Activated naive CD8-positive, alpha-beta T cell treated with anti-CD3 and anti-CD28 coated beads, Interleukin-2, amount 10 ng/mL, durations not matched to agents 7 days and 5 days (primary cell): ENCODE results near the gene GFAP. TPM values are rescaled to one million over a fixed set of nuclear protein-coding genes. Genes with fewer than 3 reads are reported as not detected.

Experiments
- ATAC-seq: fragments of 150-1000 bp; cut with Tn5 transposase; one replicate; pipeline ENCODE4 v1.10.0; 2021; ENCODE audit warnings: low read depth, moderate library complexity
- POLR2A ChIA-PET: fragments of 350-600 bp; sonication (Branson Sonifier 250); formaldehyde crosslinking; loops from one replicate; lab custom pipeline; 2021; ENCODE audit warnings: antibody characterized with exemption; lab: Charles Lee
- DNase-seq: peaks from one replicate; pipeline ENCODE4 v3.0.0; 2021
- H3K27ac Mint-ChIP-seq: one replicate; pipeline ENCODE4 v1.8.0; 2022; ENCODE audit warnings: mild to moderate bottlenecking, mixed read lengths
- H3K27me3 Mint-ChIP-seq: one replicate; pipeline ENCODE4 v1.8.0; 2022; ENCODE audit warnings: mild to moderate bottlenecking, moderate library complexity, mixed read lengths
- H3K36me3 Mint-ChIP-seq: one replicate; pipeline ENCODE4 v1.8.0; 2021; ENCODE audit warnings: mild to moderate bottlenecking, mixed read lengths
- H3K4me1 Mint-ChIP-seq: one replicate; pipeline ENCODE4 v1.8.0; 2021; ENCODE audit warnings: mixed read lengths
- H3K4me3 Mint-ChIP-seq: one replicate; pipeline ENCODE4 v1.8.0; 2022; ENCODE audit warnings: mild to moderate bottlenecking, moderate library complexity, mixed read lengths
- H3K9me3 Mint-ChIP-seq: one replicate; pipeline ENCODE4 v1.8.0; 2021; ENCODE audit warnings: mixed read lengths
- total RNA-seq, 2 experiments: library from RNA; stranded (reverse); gene quantifications; one replicate each; pipeline ENCODE4 v1.2.3, GENCODE V29; 2021

The GFAP gene
- total RNA-seq, 2 experiments from 2014 or later = not detected

- DNase-seq (no peak), ATAC-seq (no peak)
- H3K27ac Mint-ChIP-seq = no peak overlapping the region
- H3K4me3 Mint-ChIP-seq = no peak overlapping the region
- POLR2A ChIA-PET = no interaction called here
- peaks cover 30% of the 10 kb centered on the region for H3K36me3 Mint-ChIP-seq
- H3K27me3 Mint-ChIP-seq = no peaks in the 10 kb centered on the region
- peaks cover 2% of the 10 kb centered on the region for H3K4me1 Mint-ChIP-seq
- H3K9me3 Mint-ChIP-seq = no peaks in the 10 kb centered on the region
Observed at GRCh38 chr17:44927696-44928095, 12.4 kb upstream of the GFAP start.

GRCh38 chr17:44926821-44927525, 11.7 kb upstream of the GFAP start:
- Mint-ChIP-seq H3K4me1 (peaks cover 2% of the 10 kb centered on the region), H3K9me3 (no peaks in the 10 kb centered on the region), H3K27ac (no peak overlapping the region), H3K36me3 (peaks cover 30% of the 10 kb centered on the region), H3K27me3 (peaks cover 5% of the 10 kb centered on the region), H3K4me3 (no peak overlapping the region)
- DNase-seq = no peak
- POLR2A ChIA-PET = interaction anchor here (0.6 to 1.6 kb wide), 2 partner anchors 20 to 403 kb away, joined by 3 to 4 read pairs; partner anchors contain the start of gene KIF18B
- no peak for ATAC-seq

- peak overlapping the region; percentile 60 for H3K27ac Mint-ChIP-seq
- DNase-seq = no peak
- peaks cover 15% of the 10 kb centered on the region for H3K27me3 Mint-ChIP-seq
- H3K36me3 Mint-ChIP-seq = peaks cover 22% of the 10 kb centered on the region
- peaks cover 2% of the 10 kb centered on the region for H3K4me1 Mint-ChIP-seq
- H3K9me3 Mint-ChIP-seq = no peaks in the 10 kb centered on the region
- no peak overlapping the region for H3K4me3 Mint-ChIP-seq
- no peak for ATAC-seq
- POLR2A ChIA-PET = interaction anchor here (0.6 to 1.6 kb wide), 2 partner anchors 18 to 21 kb away, joined by 3 to 4 read pairs; partner anchors contain the start of gene KIF18B
Observed at GRCh38 chr17:44925731-44926697, 10.7 kb upstream of the GFAP start.

GRCh38 chr17:44924107-44924544, 8.8 kb upstream of the GFAP start:
- POLR2A ChIA-PET = no interaction called here
- peaks cover 13% of the 10 kb centered on the region for H3K36me3 Mint-ChIP-seq
- no peaks in the 10 kb centered on the region for H3K9me3 Mint-ChIP-seq
- peak; percentile 13 for DNase-seq
- peaks cover 28% of the 10 kb centered on the region for H3K27me3 Mint-ChIP-seq
- no peak overlapping the region for H3K27ac Mint-ChIP-seq
- H3K4me3 Mint-ChIP-seq = no peak overlapping the region
- peaks cover 8% of the 10 kb centered on the region for H3K4me1 Mint-ChIP-seq
- ATAC-seq = no peak

- no peak overlapping the region for H3K4me3 Mint-ChIP-seq
- peaks cover 8% of the 10 kb centered on the region for H3K4me1 Mint-ChIP-seq
- no peak for ATAC-seq
- H3K27ac Mint-ChIP-seq = no peak overlapping the region
- no peaks in the 10 kb centered on the region for H3K9me3 Mint-ChIP-seq
- POLR2A ChIA-PET = interaction anchor here (1.3 kb wide), 1 partner anchor 8 kb away, joined by 3 read pairs; no protein-coding TSS in a partner anchor
- H3K36me3 Mint-ChIP-seq = peaks cover 9% of the 10 kb centered on the region
- H3K27me3 Mint-ChIP-seq = peaks cover 38% of the 10 kb centered on the region
- peak; percentile 27 for DNase-seq
Observed at GRCh38 chr17:44922746-44923470, 7.6 kb upstream of the GFAP start.

GRCh38 chr17:44922136-44922535, 6.8 kb upstream of the GFAP start:
- H3K9me3 Mint-ChIP-seq = no peaks in the 10 kb centered on the region
- no peak overlapping the region for H3K4me3 Mint-ChIP-seq
- peaks cover 6% of the 10 kb centered on the region for H3K36me3 Mint-ChIP-seq
- H3K27ac Mint-ChIP-seq = no peak overlapping the region
- peak; percentile 12 for DNase-seq
- H3K4me1 Mint-ChIP-seq = peaks cover 8% of the 10 kb centered on the region
- POLR2A ChIA-PET = interaction anchor here (1.3 kb wide), 1 partner anchor 9 kb away, joined by 3 read pairs; no protein-coding TSS in a partner anchor
- ATAC-seq = no peak
- peaks cover 41% of the 10 kb centered on the region for H3K27me3 Mint-ChIP-seq

GRCh38 chr17:44921122-44921882, 6.0 kb upstream of the GFAP start:
- POLR2A ChIA-PET = interaction anchor here (0.5 to 1.3 kb wide), 3 partner anchors 10 to 107 kb away, joined by 3 to 4 read pairs (median 3); no protein-coding TSS in a partner anchor
- no peaks in the 10 kb centered on the region for H3K9me3 Mint-ChIP-seq
- peaks cover 3% of the 10 kb centered on the region for H3K36me3 Mint-ChIP-seq
- DNase-seq (peak; percentile 19), ATAC-seq (no peak)
- no peak overlapping the region for H3K27ac Mint-ChIP-seq
- H3K4me1 Mint-ChIP-seq = peaks cover 8% of the 10 kb centered on the region
- H3K4me3 Mint-ChIP-seq = no peak overlapping the region
- peaks cover 41% of the 10 kb centered on the region for H3K27me3 Mint-ChIP-seq

GRCh38 chr17:44920565-44920940, 5.3 kb upstream of the GFAP start:
- POLR2A ChIA-PET = interaction anchor here (1.1 to 1.3 kb wide), 4 partner anchors 9 to 102 kb away, joined by 3 to 5 read pairs (median 3); no protein-coding TSS in a partner anchor
- H3K9me3 Mint-ChIP-seq = no peaks in the 10 kb centered on the region
- H3K4me1 Mint-ChIP-seq = peaks cover 8% of the 10 kb centered on the region
- no peak overlapping the region for H3K27ac Mint-ChIP-seq
- ATAC-seq (no peak), DNase-seq (peak; percentile 21)
- no peak overlapping the region for H3K4me3 Mint-ChIP-seq
- H3K27me3 Mint-ChIP-seq = peaks cover 41% of the 10 kb centered on the region
- H3K36me3 Mint-ChIP-seq = peaks cover under 1% of the 10 kb centered on the region

GRCh38 chr17:44919885-44920564, 4.7 kb upstream of the GFAP start:
- Mint-ChIP-seq H3K9me3 (no peaks in the 10 kb centered on the region), H3K27ac (no peak overlapping the region), H3K36me3 (no peaks in the 10 kb centered on the region), H3K4me1 (peaks cover 8% of the 10 kb centered on the region), H3K4me3 (no peak overlapping the region), H3K27me3 (peaks cover 41% of the 10 kb centered on the region)
- DNase-seq (peak; percentile 64), ATAC-seq (peak; percentile 74)
- POLR2A ChIA-PET = interaction anchor here (1.1 to 1.3 kb wide), 4 partner anchors 9 to 102 kb away, joined by 3 to 5 read pairs (median 3); no protein-coding TSS in a partner anchor

- H3K36me3 Mint-ChIP-seq = no peaks in the 10 kb centered on the region
- peaks cover 42% of the 10 kb centered on the region for H3K27me3 Mint-ChIP-seq
- H3K4me1 Mint-ChIP-seq = peaks cover 8% of the 10 kb centered on the region
- no peak overlapping the region for H3K4me3 Mint-ChIP-seq
- ATAC-seq (no peak), DNase-seq (peak; percentile 22)
- POLR2A ChIA-PET = interaction anchor here (1.1 to 1.3 kb wide), 3 partner anchors 8 to 103 kb away, joined by 3 to 5 read pairs (median 3); no protein-coding TSS in a partner anchor
- H3K27ac Mint-ChIP-seq = no peak overlapping the region
- H3K9me3 Mint-ChIP-seq = no peaks in the 10 kb centered on the region
Observed at GRCh38 chr17:44919411-44919810, 4.1 kb upstream of the GFAP start.

GRCh38 chr17:44918006-44918405, 2.7 kb upstream of the GFAP start:
- peak; percentile 1 for DNase-seq
- ATAC-seq = no peak
- Mint-ChIP-seq H3K36me3 (no peaks in the 10 kb centered on the region), H3K4me3 (no peak overlapping the region), H3K4me1 (peaks cover 11% of the 10 kb centered on the region), H3K27ac (no peak overlapping the region), H3K9me3 (no peaks in the 10 kb centered on the region), H3K27me3 (peaks cover 48% of the 10 kb centered on the region)
- POLR2A ChIA-PET = interaction anchor here (0.5 to 1.3 kb wide), 2 partner anchors 18 to 104 kb away, joined by 4 read pairs; no protein-coding TSS in a partner anchor
